ENCODE measurements around the gene P4HB.
A peak's percentile ranks its signal among the peaks of the same experiment; 100 is the strongest.

P4HB gene

DNA sequence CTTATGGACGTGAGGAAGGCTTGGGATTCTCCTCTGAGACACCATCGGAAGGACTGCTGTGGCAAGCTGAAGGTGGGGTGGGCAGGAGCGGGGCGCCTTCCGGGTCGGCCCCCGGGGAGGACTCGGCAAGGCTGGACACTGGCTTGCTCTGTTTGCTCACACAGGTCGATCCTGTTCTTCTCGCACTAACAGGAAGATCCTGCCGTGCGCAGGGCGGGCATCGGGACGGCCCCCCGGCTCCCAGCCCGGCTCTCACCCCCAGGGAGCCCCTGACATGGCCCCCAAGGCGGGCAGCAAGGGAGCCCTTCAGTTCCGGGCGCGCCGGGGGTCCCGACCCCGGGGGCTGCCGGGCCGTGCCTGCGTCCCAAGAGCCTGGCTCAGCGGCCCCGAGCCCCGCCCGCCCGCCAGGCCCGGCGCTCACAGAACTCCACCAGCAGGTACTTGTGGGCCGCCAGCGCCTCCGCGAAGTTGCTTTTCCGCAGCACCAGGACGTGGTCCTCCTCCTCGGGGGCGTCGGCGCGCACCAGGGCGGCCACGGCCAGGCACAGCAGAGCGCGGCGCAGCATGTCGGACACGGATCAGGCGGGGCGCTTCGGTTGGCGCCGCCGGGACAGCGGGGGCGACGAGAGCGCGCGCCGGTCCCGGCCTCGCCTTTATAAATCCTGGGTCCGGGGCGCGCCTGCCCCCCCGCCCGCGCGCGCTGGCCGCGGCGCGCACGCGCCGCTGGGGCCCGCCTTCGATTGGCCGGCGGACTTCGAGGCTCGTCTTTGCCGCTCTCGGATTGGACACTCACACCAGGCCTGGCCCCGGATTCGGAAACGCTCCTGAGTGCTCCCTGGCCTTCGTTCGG is at the start of gene P4HB:
Gene P4HB (minus strand): TSS at position 630 of the 850 bp plus-strand sequence. CDS start 64 bp downstream, at position 566.
- DNase-seq = no peak

DNA sequence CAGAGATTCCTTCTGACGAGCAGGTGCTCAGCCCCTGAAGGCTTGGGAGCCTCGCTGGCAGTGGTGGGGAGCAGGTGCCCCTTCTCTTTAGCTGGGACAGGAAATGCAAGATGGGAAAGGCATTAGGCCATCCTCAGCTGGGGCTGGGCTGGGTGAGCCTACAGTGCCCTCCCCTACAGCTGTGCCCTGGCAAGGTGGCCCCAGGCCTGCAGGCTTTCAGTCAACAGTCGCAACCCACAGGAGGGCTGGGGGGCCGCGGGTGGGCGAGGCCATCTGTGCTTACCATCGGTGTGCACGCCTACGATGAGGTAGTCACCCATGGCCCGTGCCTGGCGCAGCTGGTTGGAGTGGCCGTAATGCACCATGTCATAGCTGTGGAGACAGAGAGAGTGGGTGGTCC is 48.9 kb upstream of the P4HB start:
- no peak for DNase-seq

DNA sequence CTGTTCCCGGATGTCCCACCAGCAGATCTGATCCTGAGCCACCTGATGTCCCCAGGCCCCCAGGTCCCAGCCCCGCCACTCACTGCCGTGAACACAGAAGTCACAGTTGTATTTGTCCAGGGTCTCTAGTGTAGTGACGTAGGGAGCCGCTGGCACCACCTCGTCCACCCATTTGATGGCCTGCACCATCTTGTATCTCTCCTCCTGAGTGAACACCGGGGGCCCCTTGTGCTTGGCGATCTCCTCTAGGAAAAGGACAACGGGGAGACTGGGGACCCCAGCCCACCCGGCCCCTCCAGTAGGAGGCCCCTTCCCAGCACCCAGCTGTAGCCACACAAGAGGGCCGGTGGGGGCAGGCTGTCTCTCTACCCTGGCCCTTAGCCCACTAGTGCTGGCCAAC is 48.5 kb upstream of the P4HB start:
- no peak for DNase-seq

DNA sequence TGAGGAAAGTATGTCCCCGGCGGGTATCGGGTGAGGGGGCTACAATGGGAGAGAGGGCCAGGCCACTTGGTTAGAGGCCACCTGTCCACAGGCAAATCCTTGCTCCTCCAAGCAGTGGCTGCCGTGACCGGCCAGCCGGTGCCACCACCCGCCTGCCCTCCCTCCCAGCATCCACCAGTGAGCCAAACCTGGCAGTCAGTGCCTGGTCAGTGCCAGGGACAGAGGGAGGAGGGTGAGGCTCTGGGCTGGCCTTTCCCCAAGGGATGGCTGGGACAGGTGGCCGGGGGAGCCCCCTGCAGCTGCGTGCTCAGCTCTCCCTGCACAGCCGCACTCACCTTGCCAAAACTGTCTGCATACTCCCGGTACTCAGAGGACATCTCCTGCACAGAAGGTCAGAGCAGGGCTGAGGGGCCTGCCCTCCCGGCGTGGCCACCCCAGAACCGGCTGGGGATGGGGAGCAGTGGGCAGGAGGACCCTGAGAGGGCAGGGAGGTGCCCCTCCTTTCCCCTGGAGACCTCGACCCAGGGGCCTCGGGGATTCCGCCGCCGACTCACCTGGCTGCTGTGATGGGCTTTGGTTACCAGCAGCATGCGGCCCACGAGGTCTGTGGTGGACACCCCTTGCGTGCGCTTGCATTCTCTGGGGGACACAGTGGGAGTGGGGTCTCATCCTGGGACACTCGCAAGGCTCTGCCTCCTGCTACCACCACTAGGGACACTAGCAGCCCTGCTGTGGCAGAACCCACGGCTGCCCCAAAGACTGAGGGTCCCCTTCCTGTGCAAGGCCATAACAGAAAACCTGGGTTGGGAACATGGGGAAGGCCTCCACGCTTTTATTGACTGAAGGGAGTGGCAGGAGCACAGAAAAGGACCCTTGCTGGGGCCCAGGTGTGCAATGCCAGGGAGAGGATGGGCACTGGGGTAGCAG is 47.1 kb upstream of the P4HB start:
- DNase-seq = no peak

DNA sequence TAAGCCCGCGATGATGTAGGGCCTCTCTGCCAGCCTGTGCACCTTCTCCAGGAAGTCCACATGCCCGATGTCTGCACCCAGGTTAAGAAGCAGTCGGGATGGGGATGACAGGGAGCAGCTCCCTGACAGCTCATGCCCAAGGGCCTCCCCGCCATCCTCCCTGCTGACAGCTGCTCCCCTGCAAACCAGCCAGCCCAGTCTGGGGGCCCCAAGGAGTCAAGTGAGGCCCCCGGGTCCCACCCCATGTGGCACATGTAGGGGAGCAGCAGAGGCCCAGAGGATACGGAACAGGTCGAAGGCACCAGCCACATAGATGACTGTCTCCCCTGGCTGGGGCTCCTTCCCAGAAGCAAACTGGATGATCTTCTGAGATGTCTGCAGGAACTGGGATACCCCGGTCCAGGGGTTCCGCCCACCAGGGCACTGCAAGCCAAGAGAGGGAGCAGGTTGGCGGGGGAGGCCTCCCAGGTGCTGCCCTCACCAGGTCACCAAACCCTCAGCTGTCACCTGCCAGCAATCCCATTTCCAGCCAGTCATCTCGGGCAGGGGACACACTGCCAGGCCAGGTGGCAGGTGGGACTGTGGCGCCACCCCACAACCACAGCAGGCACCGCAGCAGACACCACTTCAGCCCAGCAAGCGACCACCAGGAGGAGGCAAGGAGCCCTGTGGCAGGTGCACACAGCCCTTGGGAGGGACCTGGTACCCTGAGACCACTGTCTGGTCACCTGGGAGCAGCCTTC is 46.3 kb upstream of the P4HB start:
- DNase-seq = no peak

DNA sequence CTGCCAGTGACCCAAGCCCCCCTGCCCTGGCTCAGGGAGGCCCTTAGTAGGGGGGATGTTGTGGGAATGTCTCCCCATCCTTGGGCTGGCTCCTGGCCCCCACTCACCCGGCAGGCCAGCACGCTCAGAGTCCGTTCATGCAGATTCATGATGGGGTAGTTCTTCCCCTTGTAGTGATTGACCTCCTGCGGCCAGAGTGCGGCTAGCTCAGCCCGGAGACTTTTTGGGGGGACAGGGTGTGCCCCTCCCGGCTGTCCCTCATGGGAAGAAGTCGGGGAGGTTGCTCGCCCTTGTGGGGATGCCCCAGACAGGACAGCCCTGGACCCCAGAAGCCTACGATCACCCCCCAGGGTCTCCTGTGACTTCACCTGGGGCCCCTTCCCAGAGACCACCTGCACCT is 45.7 kb upstream of the P4HB start:
- no peak for DNase-seq

DNA sequence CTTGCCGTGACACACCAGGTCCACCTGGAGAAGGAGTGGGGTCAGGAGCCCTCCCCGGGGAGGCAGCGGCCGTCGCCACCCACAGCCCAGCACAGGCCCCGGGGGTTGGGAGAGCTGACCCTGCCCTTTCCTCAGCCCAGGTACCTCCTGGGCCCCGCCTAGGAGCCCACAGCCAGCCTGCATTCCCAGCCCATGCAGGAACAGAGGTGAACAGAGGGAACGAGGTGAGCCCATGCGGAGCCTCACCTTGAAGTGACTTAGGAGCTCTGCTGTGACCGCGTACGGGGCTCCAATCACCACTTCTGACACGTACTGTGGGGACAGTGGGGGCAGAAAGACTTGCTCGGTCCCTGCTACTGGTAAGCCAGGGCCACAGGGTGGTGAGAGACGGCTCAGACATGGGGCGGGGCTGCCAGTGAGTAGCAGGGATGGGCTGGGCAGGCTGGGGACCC is 45.1 kb upstream of the P4HB start:
- DNase-seq = no peak

DNA sequence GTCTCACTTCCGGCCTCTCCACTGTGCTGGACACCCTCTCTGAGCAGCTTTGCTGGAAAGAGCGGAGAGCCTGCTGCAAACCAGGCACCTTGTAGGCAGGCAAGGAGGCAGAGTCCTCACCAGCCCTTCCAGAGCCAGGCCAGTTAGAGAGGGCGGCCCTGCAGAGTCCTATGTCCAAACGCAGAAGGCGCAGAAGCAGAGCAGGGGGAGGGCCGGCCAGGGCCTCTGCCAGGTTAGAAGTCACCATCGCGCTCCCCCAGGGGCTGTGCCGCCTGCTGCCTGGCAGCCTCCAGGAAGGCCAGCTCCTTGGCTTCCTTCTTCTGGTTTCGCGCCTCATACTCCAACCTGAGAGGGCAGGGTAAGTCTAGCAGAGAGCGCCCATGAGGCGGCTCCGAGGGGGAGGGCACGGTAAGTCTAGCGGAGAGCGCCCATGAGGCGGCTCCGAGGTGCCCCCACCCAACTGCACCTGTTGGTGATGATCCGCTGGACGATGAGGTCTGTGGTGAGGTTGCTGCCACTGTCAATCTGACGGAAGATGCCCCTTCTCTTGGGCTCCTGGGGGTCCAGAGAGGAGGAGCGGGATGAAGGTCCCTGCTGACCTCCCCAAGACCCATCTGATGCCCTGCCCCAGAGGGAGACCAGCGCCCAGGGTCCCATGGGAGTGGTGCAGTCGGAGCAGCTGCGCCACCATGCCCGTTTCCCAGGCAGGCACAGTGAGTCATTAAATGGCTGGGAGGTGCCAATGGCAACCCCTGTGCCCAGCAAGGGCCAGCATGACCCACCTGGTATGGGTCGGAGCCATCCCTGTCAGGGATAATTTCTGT is 44.5 kb upstream of the P4HB start:
- no peak for DNase-seq

DNA sequence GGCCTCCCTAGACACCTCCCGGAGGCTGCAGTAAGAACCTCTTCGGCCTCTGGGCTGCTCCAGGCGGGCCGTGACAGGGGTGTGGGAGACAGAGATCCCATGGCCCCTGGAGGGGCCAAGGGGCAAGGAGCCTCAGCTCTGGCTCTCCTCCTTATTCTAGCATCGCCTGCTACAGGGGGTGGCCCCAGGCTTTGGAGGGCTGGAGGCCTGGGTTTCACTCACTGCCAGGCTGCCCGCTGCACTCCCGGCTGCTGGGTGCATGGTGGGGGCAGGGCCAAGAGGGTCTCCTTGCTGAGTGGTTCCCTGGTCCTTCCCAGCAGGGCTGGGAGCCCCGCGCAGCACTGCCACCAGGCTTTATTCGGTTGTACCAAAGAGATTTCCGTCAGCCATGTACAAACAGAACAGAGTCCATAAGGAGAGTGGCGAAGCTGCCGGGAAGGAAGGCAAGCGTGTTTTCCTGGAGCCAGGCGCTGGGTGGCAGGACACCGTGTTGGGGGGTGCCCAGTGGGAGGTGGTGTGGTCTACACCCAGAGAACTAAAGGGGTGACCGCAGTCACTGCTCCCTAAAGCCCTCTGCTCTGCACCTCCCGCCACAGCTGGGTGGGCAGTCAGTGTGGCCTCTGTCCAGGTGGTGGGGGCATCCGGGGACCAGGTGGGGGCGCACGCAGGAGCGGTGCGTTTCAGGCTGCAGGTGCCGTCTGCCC is 43.7 kb upstream of the P4HB start:
- DNase-seq = no peak

DNA sequence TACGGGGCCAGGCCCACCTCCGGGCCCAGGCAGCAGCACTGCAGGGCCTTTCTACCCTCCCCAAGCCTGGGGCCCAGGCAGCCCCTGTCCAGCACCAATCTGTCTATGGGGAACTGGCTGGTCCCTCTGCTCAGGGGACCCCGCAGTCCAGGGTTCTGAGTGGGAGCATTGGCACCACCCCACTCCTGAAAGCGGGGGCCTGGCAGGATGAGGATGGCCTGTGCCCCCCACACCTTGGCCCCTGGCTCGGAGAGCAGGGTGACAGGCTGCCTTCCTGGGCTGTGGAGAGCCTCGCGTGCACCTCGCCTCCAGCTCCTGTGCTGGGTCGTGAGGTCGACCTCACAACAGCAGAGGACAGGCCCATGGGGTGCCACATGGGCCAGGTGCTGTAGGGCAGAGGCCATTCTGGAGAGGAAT is 43.1 kb upstream of the P4HB start:
- DNase-seq = no peak

DNA sequence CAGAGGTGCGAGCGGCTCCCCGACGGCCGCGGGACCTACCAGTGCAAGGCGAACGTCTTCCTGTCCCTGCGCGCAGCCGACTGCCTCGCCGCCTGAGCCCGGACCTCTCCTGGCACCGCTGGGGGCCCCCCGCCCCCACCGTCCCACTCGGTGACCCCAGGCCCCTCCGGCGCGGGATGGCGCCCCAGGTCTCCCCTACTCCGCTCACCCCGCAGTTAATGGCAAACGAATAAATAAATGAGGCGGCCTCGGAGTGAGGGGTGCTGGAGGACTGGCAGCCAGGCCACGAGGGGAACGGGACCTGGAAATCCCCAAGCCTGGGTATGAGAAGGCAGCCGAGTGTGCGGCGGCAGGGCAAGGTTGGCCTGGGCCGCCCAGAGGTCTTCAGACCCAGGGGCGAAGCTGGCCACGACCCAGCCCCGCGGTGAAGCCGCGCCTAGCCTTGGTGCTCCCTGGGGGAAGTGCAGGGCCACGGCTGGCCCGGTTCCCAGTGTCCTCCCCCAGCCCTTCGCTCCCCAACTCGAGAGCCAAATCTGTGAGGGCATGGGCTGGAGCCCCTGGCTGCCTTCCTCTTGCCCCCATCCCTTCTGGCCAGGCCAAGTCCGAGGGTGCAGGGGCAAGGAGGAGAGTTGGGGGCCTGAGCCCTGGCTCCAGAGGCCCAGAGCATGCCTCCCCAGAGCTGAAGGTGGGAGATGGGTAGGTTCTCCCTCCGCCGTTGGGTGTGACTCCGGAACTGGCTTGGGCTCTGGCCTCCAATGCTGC is 42.5 kb upstream of the P4HB start:
- DNase-seq = no peak

DNA sequence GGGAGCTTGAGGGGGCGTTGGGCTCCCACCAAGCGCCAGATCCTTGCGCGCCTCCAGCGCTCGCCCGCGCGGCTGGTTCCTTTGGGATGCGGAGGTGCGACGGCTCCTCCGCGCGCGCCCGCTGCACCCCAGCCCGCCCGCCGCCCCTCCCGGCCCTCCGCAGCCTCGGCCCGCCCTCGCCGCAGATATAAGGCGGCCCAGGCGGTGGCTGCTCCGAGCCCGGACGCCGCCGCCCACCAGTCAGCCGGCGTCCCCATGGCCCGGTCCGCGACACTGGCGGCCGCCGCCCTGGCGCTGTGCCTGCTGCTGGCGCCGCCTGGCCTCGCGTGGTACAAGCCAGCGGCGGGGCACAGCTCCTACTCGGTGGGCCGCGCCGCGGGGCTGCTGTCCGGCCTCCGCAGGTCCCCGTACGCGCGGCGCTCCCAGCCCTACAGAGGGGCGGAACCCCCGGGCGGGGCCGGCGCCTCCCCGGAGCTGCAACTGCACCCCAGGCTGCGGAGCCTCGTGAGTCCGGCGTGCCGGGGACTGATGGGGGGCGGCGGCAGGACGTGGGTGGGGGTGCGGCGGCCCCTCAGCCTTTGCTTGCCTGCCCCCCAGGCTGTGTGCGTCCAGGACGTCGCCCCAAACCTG is 41.8 kb upstream of the P4HB start, which contains the start of gene NPB:
Gene NPB (plus strand): TSS at position 216 of the 630 bp plus-strand sequence. CDS start 40 bp downstream, at position 256.
- peak; percentile 43 for DNase-seq

DNA sequence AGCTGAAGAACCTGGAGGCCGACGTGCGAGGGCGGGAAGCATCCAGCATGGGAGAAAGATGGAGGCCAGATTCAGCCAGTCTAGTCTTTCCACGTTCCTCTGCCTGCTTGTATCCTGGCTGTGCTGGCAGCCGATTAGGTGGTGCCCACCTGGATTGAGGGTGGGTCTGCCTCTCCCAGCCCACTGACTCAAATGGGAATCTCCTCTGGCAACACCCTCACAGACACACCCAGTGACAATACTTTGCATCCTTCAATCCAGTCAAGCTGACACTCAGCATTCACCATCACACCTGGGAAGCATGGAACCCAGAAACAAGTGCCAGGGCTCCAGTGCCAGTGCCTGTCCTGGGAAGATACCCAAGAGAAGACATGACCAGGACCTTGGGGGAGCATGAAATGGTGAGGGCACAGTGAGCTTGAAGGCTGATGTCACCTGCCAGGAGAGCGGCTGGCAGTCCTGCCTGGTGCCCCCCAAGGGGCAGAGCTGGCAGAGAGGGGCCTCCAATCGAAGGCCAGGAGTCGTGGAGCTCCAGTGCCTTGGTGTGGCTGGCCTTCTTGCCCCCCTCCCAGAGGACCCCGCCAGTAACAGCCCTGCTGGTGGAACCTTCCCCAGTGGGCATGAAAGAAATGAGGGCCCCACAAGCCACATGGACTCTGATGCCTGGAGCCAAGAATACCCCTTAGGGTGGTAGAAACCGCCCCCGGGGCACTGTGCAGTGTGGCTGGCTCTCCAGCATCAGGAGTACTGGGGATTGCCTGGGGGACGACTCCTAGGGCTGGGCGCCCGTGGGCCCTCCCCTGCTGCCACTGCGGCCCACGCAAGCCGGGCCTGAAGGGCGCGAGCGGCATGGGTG is 41.1 kb upstream of the P4HB start:
- DNase-seq = peak; percentile 7

DNA sequence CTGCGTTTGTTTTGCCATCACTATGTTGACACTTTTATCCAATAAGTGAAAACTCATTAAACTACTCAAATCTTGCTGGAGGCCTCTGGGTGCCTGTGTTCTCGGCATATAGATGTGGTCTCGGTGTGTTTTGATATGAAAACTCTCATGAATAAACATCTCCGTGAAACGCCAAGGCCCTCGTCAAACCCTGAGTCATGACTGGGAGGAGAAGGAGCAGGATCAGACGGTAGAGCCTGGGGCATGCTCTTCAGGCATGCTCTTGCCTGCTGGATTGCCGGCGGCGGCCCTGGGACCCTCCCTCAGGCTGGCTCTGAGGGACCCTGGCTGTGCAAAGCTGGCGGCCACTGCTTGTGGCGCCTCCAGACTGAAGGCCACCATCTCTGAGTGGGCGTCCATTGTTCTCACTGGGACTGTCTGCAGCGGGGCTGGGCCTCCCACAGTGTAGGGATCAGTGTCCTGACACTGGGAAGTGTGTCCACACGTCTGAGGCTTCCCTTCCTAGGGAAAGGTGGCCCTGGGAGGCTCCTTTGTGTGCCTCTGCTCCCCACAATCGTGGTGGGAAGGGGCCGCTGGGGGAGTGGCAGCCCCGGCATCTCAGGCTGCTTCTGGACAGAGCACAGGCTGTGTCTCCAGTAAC is 40.0 kb upstream of the P4HB start:
- DNase-seq = no peak

DNA sequence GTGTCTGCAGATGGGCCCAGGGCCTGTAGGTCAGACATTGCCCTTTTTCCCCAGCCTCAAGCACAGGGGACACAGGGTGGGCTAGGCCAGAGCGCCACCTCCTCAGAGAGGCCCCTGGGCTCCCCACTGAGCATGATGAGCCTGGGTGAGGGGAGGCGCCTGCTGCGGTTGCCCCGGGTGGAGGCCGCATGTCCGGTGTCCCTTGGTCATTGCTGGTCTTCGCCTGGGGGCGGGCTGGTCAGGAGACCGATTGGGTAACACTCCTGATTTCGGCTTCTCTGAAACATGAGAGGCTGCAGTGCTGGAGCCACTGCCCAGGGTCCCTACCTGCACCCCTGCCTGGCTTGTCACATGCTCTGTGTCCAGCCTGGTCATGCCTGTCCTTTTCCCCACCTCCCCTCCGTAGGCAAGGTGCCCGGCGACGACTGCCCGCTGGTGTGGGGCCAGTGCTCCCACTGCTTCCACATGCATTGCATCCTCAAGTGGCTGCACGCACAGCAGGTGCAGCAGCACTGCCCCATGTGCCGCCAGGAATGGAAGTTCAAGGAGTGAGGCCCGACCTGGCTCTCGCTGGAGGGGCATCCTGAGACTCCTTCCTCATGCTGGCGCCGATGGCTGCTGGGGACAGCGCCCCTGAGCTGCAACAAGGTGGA is 39.3 kb upstream of the P4HB start:
- no peak for DNase-seq

DNA sequence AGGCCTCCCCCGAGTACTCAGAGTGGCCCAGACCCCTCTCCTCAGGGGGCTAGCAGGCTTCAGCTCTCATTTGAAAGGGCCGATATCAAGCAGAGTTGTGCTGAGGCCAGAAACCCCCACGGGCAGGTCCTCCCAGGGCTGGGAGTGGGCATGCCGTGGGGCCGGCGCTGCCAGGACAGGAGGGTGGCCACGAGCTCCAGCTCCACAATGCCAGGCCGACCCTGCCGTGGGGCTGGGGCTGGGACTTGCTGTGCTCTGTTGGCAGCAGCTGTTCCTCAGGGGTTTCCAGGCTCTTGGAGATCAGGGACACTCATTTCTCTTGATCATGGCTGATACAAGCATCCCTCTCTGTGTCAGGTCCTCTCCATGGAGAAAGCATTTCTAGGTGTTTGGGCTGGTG is 38.5 kb upstream of the P4HB start:
- no peak for DNase-seq

DNA sequence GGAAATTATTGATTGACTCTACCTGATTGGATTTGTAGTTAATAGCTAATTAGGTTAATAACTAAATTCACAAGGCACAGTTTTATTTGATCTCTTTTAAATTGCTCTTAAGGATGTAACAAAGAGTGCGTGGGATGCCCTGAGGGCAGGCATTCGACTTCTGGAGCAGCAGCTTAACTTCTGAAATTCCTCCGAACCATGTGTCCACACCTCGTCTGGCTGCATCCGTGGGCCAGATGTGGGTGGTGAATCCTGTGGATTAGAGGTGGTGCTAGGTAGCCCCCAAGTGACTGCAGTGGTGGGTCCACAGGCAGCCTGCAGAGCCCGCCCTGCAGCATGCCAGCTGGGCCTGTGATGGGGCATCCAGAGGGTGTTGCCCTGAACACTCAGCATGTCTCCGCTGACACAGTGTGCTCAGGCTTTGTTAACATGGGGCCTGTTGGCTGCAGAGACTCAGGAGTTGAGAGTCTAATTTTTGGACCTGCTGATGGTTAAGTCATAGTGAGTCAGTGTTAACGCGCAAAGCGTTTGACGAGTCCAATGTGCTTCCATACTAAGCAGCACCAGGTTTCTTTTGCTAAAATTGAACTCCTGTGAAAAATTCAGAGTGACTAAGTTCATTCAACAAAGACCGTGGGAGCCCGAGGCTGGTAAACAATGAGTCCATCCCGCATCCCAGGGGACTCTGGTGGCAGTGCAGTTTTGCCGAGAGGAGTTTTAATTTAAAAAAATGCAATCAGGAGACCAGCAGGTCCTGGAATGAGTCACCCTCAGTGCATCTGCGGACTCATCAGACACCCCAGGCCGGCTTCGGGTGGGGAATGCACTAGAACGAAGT is 37.9 kb upstream of the P4HB start:
- DNase-seq = peak; percentile 7
